ENCODE data around the gene PRAC1. TPM values are rescaled to one million over a fixed set of nuclear protein-coding genes. Genes with fewer than 3 reads are reported as not detected.

PRAC1 gene
- total and polyA plus RNA-seq, 12 donors: not detected

DNA sequence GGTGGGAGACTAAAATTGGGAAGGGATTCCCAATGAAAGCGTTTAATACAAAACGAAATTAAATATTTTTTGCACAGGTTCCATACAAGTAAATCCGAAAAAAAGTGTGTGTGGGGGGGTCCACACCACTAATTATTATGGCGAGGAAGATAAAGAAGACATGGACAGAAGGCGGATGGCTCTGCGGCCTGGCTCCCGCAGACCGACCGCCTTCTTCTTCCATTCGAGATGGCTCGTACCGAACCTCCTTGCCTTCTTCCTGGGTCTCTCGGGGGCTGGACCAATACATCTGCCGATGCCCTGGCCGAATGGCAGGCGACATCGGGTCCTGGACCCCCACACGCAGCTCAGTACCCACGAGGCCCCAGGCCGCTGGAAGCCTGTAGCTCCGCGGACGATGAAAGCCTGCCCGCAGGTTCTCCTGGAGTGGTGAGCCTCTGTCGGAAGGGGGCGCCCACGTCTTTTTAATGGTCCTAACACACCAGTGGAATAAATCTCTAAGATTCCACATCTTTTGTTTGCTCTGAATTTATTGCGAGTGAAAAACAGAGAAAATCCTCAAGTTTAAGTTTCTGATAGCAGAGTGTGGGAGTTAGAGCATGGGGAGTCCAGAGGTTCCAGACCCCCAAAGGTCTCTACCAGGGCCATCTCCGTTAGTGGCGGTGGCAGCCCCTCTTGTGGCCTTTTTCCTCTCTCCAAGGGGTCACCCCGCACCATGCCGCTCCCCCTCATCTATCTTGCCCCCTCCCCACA is 2.1 kb upstream of the PRAC1 start:
- TF ChIP-seq, protein P1, sequence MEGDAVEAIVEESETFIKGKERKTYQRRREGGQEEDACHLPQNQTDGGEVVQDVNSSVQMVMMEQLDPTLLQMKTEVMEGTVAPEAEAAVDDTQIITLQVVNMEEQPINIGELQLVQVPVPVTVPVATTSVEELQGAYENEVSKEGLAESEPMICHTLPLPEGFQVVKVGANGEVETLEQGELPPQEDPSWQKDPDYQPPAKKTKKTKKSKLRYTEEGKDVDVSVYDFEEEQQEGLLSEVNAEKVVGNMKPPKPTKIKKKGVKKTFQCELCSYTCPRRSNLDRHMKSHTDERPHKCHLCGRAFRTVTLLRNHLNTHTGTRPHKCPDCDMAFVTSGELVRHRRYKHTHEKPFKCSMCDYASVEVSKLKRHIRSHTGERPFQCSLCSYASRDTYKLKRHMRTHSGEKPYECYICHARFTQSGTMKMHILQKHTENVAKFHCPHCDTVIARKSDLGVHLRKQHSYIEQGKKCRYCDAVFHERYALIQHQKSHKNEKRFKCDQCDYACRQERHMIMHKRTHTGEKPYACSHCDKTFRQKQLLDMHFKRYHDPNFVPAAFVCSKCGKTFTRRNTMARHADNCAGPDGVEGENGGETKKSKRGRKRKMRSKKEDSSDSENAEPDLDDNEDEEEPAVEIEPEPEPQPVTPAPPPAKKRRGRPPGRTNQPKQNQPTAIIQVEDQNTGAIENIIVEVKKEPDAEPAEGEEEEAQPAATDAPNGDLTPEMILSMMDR (IDR thresholded peaks at IDR 0.05): peak; percentile 53 to 83 (median 73)
- H3K4me3 ChIP-seq: peak overlapping the region in 2 of 10 donors; percentile 12 to 22
- H3K27ac ChIP-seq: no peak overlapping the region
- peaks cover 63 to 100% (median 100%) of the 10 kb centered on the region in 7 donors for H3K27me3 ChIP-seq
- WGBS, 2 donors: 6 to 7% methylated on average over 32 of the region's 32 CpGs
- H3K36me3 ChIP-seq: no peaks in the 10 kb centered on the region
- ATAC-seq: peak; percentile 74 to 93 (median 88)
- H3K4me1 ChIP-seq: peaks cover 0 to 45% (median 31%) of the 10 kb centered on the region in 9 donors
- DNase-seq: peak; percentile 85 to 87
- H3K9me3 ChIP-seq: no peaks in the 10 kb centered on the region
- intact Hi-C loops (cut with DNase I): loop anchor here in 9 of 10 donors (1.0 to 10.0 kb wide), 8 partner anchors 66 to 160 kb away; no protein-coding TSS in a partner anchor

DNA sequence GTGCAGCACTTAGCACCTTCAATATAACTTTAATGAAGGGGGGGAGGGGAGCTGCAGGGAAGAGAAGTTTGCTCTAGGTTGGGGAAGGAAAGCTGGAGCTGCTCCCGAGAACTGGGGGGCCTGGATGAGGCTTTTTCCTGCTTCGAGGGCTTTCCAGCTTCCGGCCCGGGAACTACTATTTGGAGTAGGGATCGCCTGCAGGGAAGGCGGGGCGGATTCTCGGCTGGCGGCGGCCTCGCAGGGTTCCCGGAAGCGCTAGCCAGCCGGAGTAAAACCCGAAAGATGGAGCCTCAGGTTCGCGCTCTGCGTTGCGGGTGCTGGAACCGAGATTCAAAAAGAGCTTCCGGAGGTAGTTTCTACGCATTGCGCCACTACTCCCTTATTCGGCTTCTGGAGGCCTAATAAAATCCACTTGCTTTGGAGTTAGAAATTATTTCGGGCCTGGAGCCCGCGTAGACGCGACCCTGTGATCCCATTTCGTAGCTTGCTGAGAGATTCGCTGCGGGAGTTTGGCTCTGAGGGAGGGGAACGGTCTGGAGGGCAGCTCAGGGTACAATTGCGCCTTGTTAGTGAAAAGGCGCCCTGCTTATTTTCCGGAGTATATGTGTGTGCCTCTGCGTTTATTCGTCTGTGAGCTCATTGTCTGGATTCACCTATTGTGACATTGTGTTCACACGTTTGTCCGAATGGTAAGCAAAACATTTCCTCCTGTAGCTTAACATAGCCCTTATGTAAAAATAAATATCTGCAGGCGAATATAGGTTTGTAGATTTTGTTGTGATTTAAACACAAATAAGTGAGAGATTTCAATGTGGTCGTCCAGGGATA is 1.3 kb upstream of the PRAC1 start:
- Histone ChIP-seq H3K4me1 (peaks cover 0 to 47% (median 34%) of the 10 kb centered on the region in 9 donors), H3K4me3 (peak overlapping the region in 4 of 10 donors; percentile 6 to 16 (median 12)), H3K27ac (no peak overlapping the region), H3K27me3 (peaks cover 71 to 100% (median 100%) of the 10 kb centered on the region in 7 donors), H3K36me3 (no peaks in the 10 kb centered on the region), H3K9me3 (no peaks in the 10 kb centered on the region)
- intact Hi-C loops (cut with DNase I): loop anchor here in 8 of 10 donors (1.0 to 10.0 kb wide), 6 partner anchors 67 to 161 kb away; no protein-coding TSS in a partner anchor
- DNase-seq (peak in 1 of 2 donors; percentile 18), ATAC-seq (no peak)
- TF ChIP-seq, protein P1 (IDR thresholded peaks at IDR 0.05): no peak
- 12% methylated on average over 42 of the region's 42 CpGs for WGBS, 2 donors

DNA sequence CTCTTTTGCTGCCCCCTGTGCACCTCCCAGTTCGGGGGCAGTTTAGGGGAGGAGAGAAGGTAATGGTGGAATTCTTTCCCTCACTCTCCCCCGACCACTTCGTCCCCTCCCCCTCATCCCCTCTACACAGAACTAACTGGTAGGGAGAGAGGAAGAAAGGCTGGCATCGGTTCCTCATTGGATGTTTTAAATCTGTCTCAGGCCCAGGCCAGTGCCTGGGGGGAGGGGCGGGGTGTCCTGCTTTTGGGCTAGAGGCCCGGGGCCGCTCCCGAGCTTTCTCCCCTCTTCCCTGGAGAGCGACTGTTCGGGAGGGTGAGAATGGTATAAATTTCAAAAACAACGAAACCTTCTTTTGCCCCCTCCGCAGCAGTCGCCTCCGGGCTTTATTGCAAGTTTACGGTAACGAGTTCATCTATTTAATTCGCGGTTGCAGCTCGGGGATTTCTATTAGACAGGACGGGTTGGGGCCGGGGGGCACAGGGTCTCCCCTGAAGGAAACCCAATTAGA is 651 bp upstream of the PRAC1 start, which contains the start of gene PRAC2:
TSS of gene PRAC2 (plus strand) at position 271 of the 508 bp plus-strand sequence. CDS start 1,226 bp downstream, outside the sequence.
- WGBS, 2 donors: 1 to 3% methylated on average over 21 of the region's 21 CpGs
- DNase-seq (no peak), ATAC-seq (no peak)
- intact Hi-C loops (cut with DNase I): loop anchor here in 6 of 10 donors (5.0 to 10.0 kb wide), 4 partner anchors 69 to 162 kb away; no protein-coding TSS in a partner anchor
- Histone ChIP-seq H3K4me1 (peaks cover 0 to 45% (median 31%) of the 10 kb centered on the region in 9 donors), H3K9me3 (no peaks in the 10 kb centered on the region), H3K27me3 (peaks cover 67 to 100% (median 100%) of the 10 kb centered on the region in 7 donors), H3K27ac (no peak within 1 kb of the TSS), H3K36me3 (no peaks in the 10 kb centered on the region), H3K4me3 (peak within 1 kb of the TSS in 4 of 10 donors; percentile 6 to 16 (median 12))
- TF ChIP-seq, protein P1 (IDR thresholded peaks at IDR 0.05): no peak

DNA sequence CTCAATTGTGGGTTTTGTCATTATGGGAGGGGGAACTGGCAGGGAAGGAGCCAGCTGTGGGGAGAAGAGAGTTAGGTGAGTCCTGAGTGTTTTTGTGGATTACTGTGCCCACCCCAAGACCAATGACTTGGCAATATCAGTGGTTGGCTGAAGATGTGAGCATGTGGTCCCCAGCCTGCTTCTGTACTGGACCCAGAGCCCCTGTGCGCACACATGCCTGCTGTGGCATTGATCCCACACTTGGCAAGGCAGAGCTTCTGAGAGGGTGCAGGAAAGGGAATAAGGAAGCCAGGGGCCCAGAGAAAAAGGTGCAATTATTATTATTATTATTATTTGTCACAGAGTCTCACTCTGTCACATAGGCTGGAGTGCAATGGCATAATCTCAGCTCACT is 1.3 kb downstream of the PRAC1 start:
- 61 to 65% methylated on average over 1 of the region's 1 CpG for WGBS, 2 donors
- H3K27me3 ChIP-seq: peaks cover 76 to 100% (median 100%) of the 10 kb centered on the region in 7 donors
- H3K9me3 ChIP-seq: no peaks in the 10 kb centered on the region
- ATAC-seq (no peak), DNase-seq (no peak)
- no peak overlapping the region for H3K4me3 ChIP-seq
- no peak overlapping the region for H3K27ac ChIP-seq
- intact Hi-C loops (cut with DNase I): loop anchor here in 6 of 10 donors (5.0 to 10.0 kb wide), 4 partner anchors 71 to 164 kb away; no protein-coding TSS in a partner anchor
- no peaks in the 10 kb centered on the region for H3K36me3 ChIP-seq
- H3K4me1 ChIP-seq: peaks cover 0 to 45% (median 31%) of the 10 kb centered on the region in 9 donors
- TF ChIP-seq, protein P1 (IDR thresholded peaks at IDR 0.05): no peak
